SK-N-MC (cell line): ENCODE data around the gene ZFYVE21.

Source experiments
- EZH2 ChIP-seq: fragments of 200-600 bp; sonication (generic); IDR thresholded peaks from one replicate; pipeline ENCODE4 v1.6.1; 2017; ENCODE audit warnings: antibody characterized with exemption
- FOXP2 ChIP-seq: optimal IDR thresholded peaks from 2 replicates; pipeline ENCODE3; 2011; ENCODE audit warnings: mild to moderate bottlenecking, moderate library complexity; ENCODE audit not compliant: insufficient read depth; ENCODE audit errors: extremely low read length, control extremely low read depth
- POLR2AphosphoS5 ChIP-seq: IDR thresholded peaks from 2 replicates; pipeline ENCODE4 v1.6.1; 2012; ENCODE audit warnings: mild to moderate bottlenecking, low read depth, low read length, borderline replicate concordance

- no peak for TF ChIP-seq POLR2AphosphoS5
- TF ChIP-seq EZH2 = no peak
- TF ChIP-seq FOXP2 = no peak
Observed at GRCh38 chr14:103724116-103724515, 8.5 kb downstream of the ZFYVE21 start.
